Mesenchymal stem cell (in vitro differentiated cells and primary cell): ENCODE results near the gene RBM10.

Experiments
- DNase-seq: peaks from one replicate; pipeline ENCODE4 v3.0.0-alpha.2; 2013
- H2AFZ ChIP-seq: one replicate; pipeline ENCODE4 v1.6.1; 2013; ENCODE audit warnings: low read depth, mild to moderate bottlenecking, control low read depth, inconsistent platforms, low read length, moderate library complexity
- H2AK5ac ChIP-seq: 2 replicates; pipeline ENCODE4 v1.6.1; 2013; ENCODE audit warnings: low read length, moderate library complexity, mild to moderate bottlenecking, inconsistent platforms; ENCODE audit not compliant: severe bottlenecking
- H2BK120ac ChIP-seq: one replicate; pipeline ENCODE4 v1.6.1; 2013; ENCODE audit warnings: low read depth, mild to moderate bottlenecking, inconsistent platforms, low read length, moderate library complexity
- H2BK12ac ChIP-seq, 2 experiments: one replicate each; pipeline ENCODE4 v1.6.1; 2013; ENCODE audit warnings: inconsistent platforms in 2 of 2, low read length in 2 of 2, mild to moderate bottlenecking in 2 of 2, moderate library complexity in 2 of 2, control low read depth in 1 of 2
- H2BK15ac ChIP-seq: one replicate; pipeline ENCODE4 v1.6.1; 2013; ENCODE audit warnings: mild to moderate bottlenecking, low read depth, inconsistent platforms; ENCODE audit not compliant: poor library complexity, severe bottlenecking
- H2BK5ac ChIP-seq: 2 replicates; pipeline ENCODE4 v1.6.1; 2013; ENCODE audit warnings: low read depth, mild to moderate bottlenecking, low read length, control low read depth, inconsistent platforms; ENCODE audit not compliant: poor library complexity, severe bottlenecking
- H3K14ac ChIP-seq, 2 experiments: one replicate each; pipeline ENCODE4 v1.6.1; 2013; ENCODE audit warnings: inconsistent platforms in 2 of 2, low read length in 2 of 2, control low read depth in 1 of 2, mild to moderate bottlenecking in 1 of 2, moderate library complexity in 1 of 2
- H3K18ac ChIP-seq, 2 experiments: one replicate each; pipeline ENCODE4 v1.6.1; 2013; ENCODE audit warnings: inconsistent platforms in 2 of 2, low read length in 2 of 2, control low read depth in 1 of 2, low read depth in 1 of 2, mild to moderate bottlenecking in 1 of 2
- H3K23ac ChIP-seq, 2 experiments: one replicate each; pipeline ENCODE4 v1.6.1; 2013; ENCODE audit warnings: inconsistent platforms in 2 of 2, low read length in 2 of 2, mild to moderate bottlenecking in 2 of 2, moderate library complexity in 2 of 2, control low read depth in 1 of 2
- H3K27ac ChIP-seq: 2 replicates; pipeline ENCODE4 v1.5.1; 2013; ENCODE audit warnings: mild to moderate bottlenecking, moderate library complexity, low read length, control low read depth, inconsistent platforms; ENCODE audit not compliant: poor library complexity, severe bottlenecking
- H3K27me3 ChIP-seq, 2 experiments: 2 replicates each; pipeline versions ENCODE4 v1.6.1 to v1.7.0; 2013; ENCODE audit warnings: low read length in 2 of 2, mild to moderate bottlenecking in 2 of 2, moderate library complexity in 2 of 2, control low read depth in 1 of 2, inconsistent platforms in 1 of 2; ENCODE audit not compliant: control insufficient read depth in 1 of 2, insufficient read depth in 1 of 2
- H3K36me3 ChIP-seq, 2 experiments: 2 replicates each; pipeline versions ENCODE4 v1.6.1 to v1.7.0; 2013; ENCODE audit warnings: low read length in 2 of 2, control low read depth in 1 of 2, inconsistent platforms in 1 of 2, low read depth in 1 of 2, mild to moderate bottlenecking in 1 of 2; ENCODE audit not compliant: insufficient read depth in 2 of 2, control insufficient read depth in 1 of 2
- H3K4ac ChIP-seq, 2 experiments: one replicate each; pipeline ENCODE4 v1.6.1; 2013; ENCODE audit warnings: inconsistent platforms in 2 of 2, low read length in 2 of 2, mild to moderate bottlenecking in 2 of 2, moderate library complexity in 2 of 2, control low read depth in 1 of 2, low read depth in 1 of 2
- H3K4me1 ChIP-seq: 2 replicates; pipeline ENCODE4 v1.6.1; 2013; ENCODE audit warnings: low read depth, low read length, control low read depth; ENCODE audit not compliant: control insufficient read depth, insufficient read depth
- H3K4me2 ChIP-seq: 2 replicates; pipeline ENCODE4 v1.6.1; 2013; ENCODE audit warnings: low read length, mild to moderate bottlenecking, inconsistent platforms; ENCODE audit not compliant: poor library complexity, severe bottlenecking
- H3K4me3 ChIP-seq, 2 experiments: 2 replicates each; pipeline versions ENCODE4 v1.5.1 to v1.7.0; 2013; ENCODE audit warnings: low read length in 2 of 2, mild to moderate bottlenecking in 2 of 2, control low read depth in 1 of 2, low read depth in 1 of 2; ENCODE audit not compliant: insufficient read depth in 1 of 2
- H3K79me1 ChIP-seq: replicated peaks from 2 replicates; pipeline ENCODE4 v1.6.1; 2013; ENCODE audit warnings: mild to moderate bottlenecking, control low read depth, low read length, inconsistent platforms; ENCODE audit not compliant: poor library complexity, severe bottlenecking
- H3K9ac ChIP-seq: 2 replicates; pipeline ENCODE4 v1.7.0; 2013; ENCODE audit warnings: mild to moderate bottlenecking, low read length, moderate library complexity
- H3K9me3 ChIP-seq: 2 replicates; pipeline ENCODE4 v1.7.0; 2013; ENCODE audit warnings: mild to moderate bottlenecking, low read length; ENCODE audit not compliant: control insufficient read depth
- H4K8ac ChIP-seq: one replicate; pipeline ENCODE4 v1.6.1; 2013; ENCODE audit warnings: inconsistent platforms, mild to moderate bottlenecking, low read length, moderate library complexity
- H4K91ac ChIP-seq: one replicate; pipeline ENCODE4 v1.6.1; 2013; ENCODE audit warnings: mild to moderate bottlenecking, low read length, inconsistent platforms
- WGBS: methylation state at CpG from one replicate; pipeline ENCODE4 v1.1.7; 2013; ENCODE audit warnings: mixed read lengths; 5-methylcytosine and 5-hydroxymethylcytosine counted together

Gene RBM10

DNA sequence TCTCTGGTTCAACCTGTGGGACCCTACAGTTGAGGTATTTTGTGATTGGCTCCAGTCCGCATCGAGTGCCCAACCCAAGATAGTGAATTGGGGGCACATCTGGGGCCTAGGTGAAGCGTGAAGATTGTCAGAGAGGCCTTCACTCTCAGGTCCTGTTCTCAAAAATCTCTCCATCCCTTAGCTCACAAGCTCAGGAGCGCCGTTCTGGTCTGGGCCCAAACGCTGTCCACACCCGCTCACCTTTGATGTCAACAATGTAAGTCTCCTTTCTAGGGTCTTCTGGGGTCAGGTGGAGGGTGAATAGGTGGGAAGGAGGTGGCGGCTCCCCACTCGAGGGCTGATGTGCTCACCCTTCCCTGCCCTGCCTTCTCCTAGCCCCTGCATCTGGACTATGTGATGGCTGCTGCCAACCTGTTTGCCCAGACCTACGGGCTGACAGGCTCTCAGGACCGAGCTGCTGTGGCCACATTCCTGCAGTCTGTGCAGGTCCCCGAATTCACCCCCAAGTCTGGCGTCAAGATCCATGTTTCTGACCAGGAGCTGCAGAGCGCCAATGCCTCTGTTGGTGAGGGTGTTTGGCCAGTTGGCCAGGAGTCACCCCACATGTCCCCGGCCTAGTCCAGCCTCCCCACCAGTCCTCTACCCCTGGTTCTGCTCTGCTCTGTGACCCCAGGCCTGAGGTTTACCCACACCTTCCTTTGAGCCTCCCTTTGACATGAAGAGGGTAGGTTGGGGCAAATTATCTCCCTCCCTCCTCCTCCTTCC, 65.8 kb downstream of the RBM10 start:
- Histone ChIP-seq H2BK5ac (no peak overlapping the region), H2BK120ac (no peak overlapping the region), H3K4me3 (no peak overlapping the region), H4K91ac (no peak overlapping the region), H3K4me1 (peaks cover 8% of the 10 kb centered on the region), H3K79me1 (peaks cover 3% of the 10 kb centered on the region), H2AK5ac (no peak overlapping the region), H3K14ac (no peak overlapping the region), H4K8ac (no peak overlapping the region), H3K36me3 (peaks cover 72 to 97% of the 10 kb centered on the region in 2 experiments), H3K9me3 (no peaks in the 10 kb centered on the region), H3K27ac (no peak overlapping the region), H2BK12ac (no peak overlapping the region), H3K4me2 (no peak overlapping the region), H3K23ac (no peak overlapping the region), H2BK15ac (no peak overlapping the region), H2AFZ (no peak overlapping the region), H3K4ac (no peak overlapping the region), H3K18ac (no peak overlapping the region), H3K9ac (no peak overlapping the region), H3K27me3 (no peaks in the 10 kb centered on the region)
- no peak for DNase-seq
- 100% methylated on average over 2 of the region's 15 CpGs for WGBS

DNA sequence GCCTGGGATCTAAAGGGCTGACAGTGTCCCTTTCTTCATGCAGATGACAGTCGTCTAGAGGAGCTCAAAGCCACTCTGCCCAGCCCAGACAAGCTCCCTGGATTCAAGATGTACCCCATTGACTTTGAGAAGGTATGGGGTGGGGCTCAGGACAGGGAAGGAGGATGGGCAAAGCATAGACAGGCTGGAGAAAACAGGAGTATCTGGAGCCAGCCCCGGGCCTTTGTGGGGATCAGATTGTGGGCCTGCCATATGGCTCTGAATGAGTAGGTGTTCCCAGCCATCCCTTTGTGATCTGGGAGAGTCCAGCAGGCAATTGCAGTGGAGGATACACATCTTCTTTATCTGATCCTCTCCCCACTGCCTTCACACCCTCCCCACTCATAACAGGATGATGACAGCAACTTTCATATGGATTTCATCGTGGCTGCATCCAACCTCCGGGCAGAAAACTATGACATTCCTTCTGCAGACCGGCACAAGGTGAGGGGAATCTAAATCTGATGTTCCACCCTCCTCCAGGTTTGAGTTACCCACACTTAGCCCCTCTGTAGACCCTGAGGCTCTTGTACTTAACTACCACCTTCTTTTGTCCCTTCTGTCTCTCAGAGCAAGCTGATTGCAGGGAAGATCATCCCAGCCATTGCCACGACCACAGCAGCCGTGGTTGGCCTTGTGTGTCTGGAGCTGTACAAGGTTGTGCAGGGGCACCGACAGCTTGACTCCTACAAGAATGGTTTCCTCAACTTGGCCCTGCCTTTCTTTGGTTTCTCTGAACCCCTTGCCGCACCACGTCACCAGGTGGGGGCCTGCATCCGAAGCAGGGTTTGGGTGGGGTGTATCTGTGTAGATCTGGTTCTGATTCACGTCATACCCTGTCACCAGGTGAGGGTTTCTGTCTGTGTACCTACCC, 67.6 kb downstream of the RBM10 start:
- Histone ChIP-seq H3K18ac (no peak overlapping the region), H3K4me2 (no peak overlapping the region), H2BK15ac (no peak overlapping the region), H2BK12ac (no peak overlapping the region), H3K9me3 (no peaks in the 10 kb centered on the region), H3K4me1 (peaks cover 9% of the 10 kb centered on the region), H3K27me3 (no peaks in the 10 kb centered on the region), H3K9ac (no peak overlapping the region), H3K14ac (no peak overlapping the region), H3K36me3 (peaks cover 73 to 88% of the 10 kb centered on the region in 2 experiments), H4K8ac (no peak overlapping the region), H3K23ac (no peak overlapping the region), H4K91ac (no peak overlapping the region), H3K4ac (no peak overlapping the region), H2AFZ (no peak overlapping the region), H3K27ac (no peak overlapping the region), H3K79me1 (peaks cover 3% of the 10 kb centered on the region), H3K4me3 (no peak overlapping the region), H2BK120ac (no peak overlapping the region), H2AK5ac (no peak overlapping the region), H2BK5ac (no peak overlapping the region)
- no peak for DNase-seq
- 97% methylated on average over 9 of the region's 12 CpGs for WGBS

DNA sequence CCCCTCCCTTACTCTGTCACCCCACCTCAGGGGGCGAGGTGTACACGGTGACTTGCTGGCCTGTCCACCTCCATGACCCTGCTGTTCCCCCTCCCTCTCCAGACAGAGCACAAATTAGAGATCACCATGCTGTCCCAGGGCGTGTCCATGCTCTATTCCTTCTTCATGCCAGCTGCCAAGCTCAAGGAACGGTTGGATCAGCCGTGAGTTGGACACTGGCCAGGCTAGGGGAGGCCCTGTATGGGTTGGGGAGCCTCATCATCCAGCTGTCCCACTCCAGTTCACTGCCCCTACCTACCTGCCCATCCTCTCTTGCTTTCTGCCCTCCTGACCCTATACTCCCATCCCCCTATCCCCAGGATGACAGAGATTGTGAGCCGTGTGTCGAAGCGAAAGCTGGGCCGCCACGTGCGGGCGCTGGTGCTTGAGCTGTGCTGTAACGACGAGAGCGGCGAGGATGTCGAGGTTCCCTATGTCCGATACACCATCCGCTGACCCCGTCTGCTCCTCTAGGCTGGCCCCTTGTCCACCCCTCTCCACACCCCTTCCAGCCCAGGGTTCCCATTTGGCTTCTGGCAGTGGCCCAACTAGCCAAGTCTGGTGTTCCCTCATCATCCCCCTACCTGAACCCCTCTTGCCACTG, 69.5 kb downstream of the RBM10 start:
- Histone ChIP-seq H3K9me3 (no peaks in the 10 kb centered on the region), H3K36me3 (peaks cover 58 to 71% of the 10 kb centered on the region in 2 experiments), H4K91ac (no peak overlapping the region), H2BK120ac (no peak overlapping the region), H3K18ac (no peak overlapping the region), H2BK5ac (no peak overlapping the region), H3K4me2 (no peak overlapping the region), H3K79me1 (peaks cover 2% of the 10 kb centered on the region), H3K4me1 (peaks cover 9% of the 10 kb centered on the region), H2BK12ac (no peak overlapping the region), H3K4ac (no peak overlapping the region), H4K8ac (no peak overlapping the region), H3K14ac (no peak overlapping the region), H3K23ac (no peak overlapping the region), H3K27me3 (no peaks in the 10 kb centered on the region), H3K4me3 (no peak overlapping the region), H2BK15ac (no peak overlapping the region), H2AFZ (no peak overlapping the region), H3K27ac (peak overlapping the region; percentile 18), H3K9ac (no peak overlapping the region), H2AK5ac (no peak overlapping the region)
- DNase-seq = no peak
- 99% methylated on average over 19 of the region's 20 CpGs for WGBS
